B cell (primary cell): ENCODE results near the gene SDK1. TPM values are rescaled to one million over a fixed set of nuclear protein-coding genes. Genes with fewer than 3 reads are reported as not detected.

Experiments
- ATAC-seq: fragments of 200-7000 bp; cut with Tn5 transposase; one replicate; pipeline ENCODE4 v1.10.0; 2021; ENCODE audit warnings: low read depth, mild to moderate bottlenecking, moderate number of reproducible peaks, moderate library complexity
- CTCF ChIA-PET: fragments of 350-600 bp; sonication (Branson Sonifier 250); formaldehyde crosslinking; loops from one replicate; lab custom pipeline; 2021; ENCODE audit warnings: antibody characterized with exemption, inconsistent platforms; lab: Charles Lee
- POLR2A ChIA-PET: fragments of 350-600 bp; sonication (Branson Sonifier 250); formaldehyde crosslinking; loops from one replicate; lab custom pipeline; 2021; ENCODE audit warnings: antibody characterized with exemption; lab: Charles Lee
- DNase-seq: peaks from one replicate; pipeline ENCODE4 v3.0.0; 2013
- H2AFZ ChIP-seq: 2 replicates; pipeline ENCODE4 v1.6.1; 2012; ENCODE audit warnings: mild to moderate bottlenecking, low read depth, low read length; ENCODE audit not compliant: insufficient read depth, poor library complexity, severe bottlenecking
- H3K27ac ChIP-seq, 2 donors: 1 replicate in 1 of 2; 2 replicates in 1 of 2; pipeline ENCODE4 v1.5.1; 2012 to 2013; ENCODE audit warnings: low read length in 2 of 2, mild to moderate bottlenecking in 2 of 2, moderate library complexity in 1 of 2
- H3K27me3 ChIP-seq, 4 experiments: fragments of 200-600 bp in 1 of 4; sonication (generic) in 1 of 4; replicated peaks in 1 of 4; 1 replicate in 2 of 4; 2 replicates in 2 of 4; pipeline versions ENCODE4 v1.6.1 to v1.7.0; 2013 to 2016; ENCODE audit warnings: low read length in 3 of 4, mild to moderate bottlenecking in 2 of 4, mixed read lengths in 1 of 4, moderate library complexity in 1 of 4; ENCODE audit not compliant: insufficient read depth in 4 of 4, control insufficient read depth in 3 of 4; ENCODE audit errors: control extremely low read depth in 1 of 4
- H3K36me3 ChIP-seq, 2 experiments: replicated peaks in 1 of 2; 1 replicate in 1 of 2; 2 replicates in 1 of 2; pipeline versions ENCODE4 v1.6.1 to v1.7.1; 2013; ENCODE audit warnings: low read length in 1 of 2; ENCODE audit not compliant: insufficient read depth in 2 of 2, control insufficient read depth in 1 of 2; ENCODE audit errors: control extremely low read depth in 1 of 2, extremely low read depth in 1 of 2
- H3K4me1 ChIP-seq, 2 donors: fragments of 200-600 bp in 1 of 2; sonication (generic) in 1 of 2; 1 replicate in 1 of 2; 2 replicates in 1 of 2; pipeline versions ENCODE4 v1.5.1 to v1.6.1; 2013 to 2017; ENCODE audit warnings: low read length in 2 of 2; ENCODE audit not compliant: control insufficient read depth in 2 of 2, insufficient read depth in 2 of 2
- H3K4me2 ChIP-seq: replicated peaks from 2 replicates; pipeline ENCODE3; 2012; ENCODE audit warnings: mild to moderate bottlenecking, low read depth, low read length; ENCODE audit not compliant: poor library complexity, severe bottlenecking
- H3K4me3 ChIP-seq, 5 experiments: fragments of 200-600 bp in 1 of 5; sonication (generic) in 1 of 5; 1 replicate in 3 of 5; 2 replicates in 2 of 5; pipeline versions ENCODE4 v1.5.1 to v1.7.0; 2011 to 2016; ENCODE audit warnings: low read length in 4 of 5, mild to moderate bottlenecking in 4 of 5, low read depth in 2 of 5, control low read depth in 1 of 5, moderate library complexity in 1 of 5; ENCODE audit not compliant: insufficient read depth in 1 of 5; ENCODE audit errors: control extremely low read depth in 1 of 5, extremely low read depth in 1 of 5
- H3K79me2 ChIP-seq: fragments of 200-600 bp; sonication (generic); one replicate; pipeline ENCODE4 v1.6.0; 2016; ENCODE audit warnings: low read length; ENCODE audit not compliant: control insufficient read depth, insufficient read depth
- H3K9ac ChIP-seq: fragments of 200-600 bp; sonication (generic); 2 replicates; pipeline ENCODE4 v1.6.1; 2017; ENCODE audit warnings: mild to moderate bottlenecking, low read length, moderate library complexity
- H3K9me3 ChIP-seq, 3 donors: one replicate each; pipeline versions ENCODE4 v1.6.1 to v1.7.1; 2013; ENCODE audit warnings: low read length in 2 of 3; ENCODE audit not compliant: control insufficient read depth in 2 of 3, insufficient read depth in 1 of 3; ENCODE audit errors: control extremely low read depth in 1 of 3
- H4K20me1 ChIP-seq: 2 replicates; pipeline ENCODE4 v1.6.0; 2012; ENCODE audit warnings: mild to moderate bottlenecking, low read length; ENCODE audit not compliant: insufficient read depth, control insufficient read depth, poor library complexity, severe bottlenecking
- H3K27ac Mint-ChIP-seq: one replicate; pipeline ENCODE4 v1.8.0; 2021; ENCODE audit warnings: mixed read lengths
- H3K27me3 Mint-ChIP-seq: one replicate; pipeline ENCODE4 v1.8.0; 2021; ENCODE audit warnings: mixed read lengths
- H3K4me1 Mint-ChIP-seq: one replicate; pipeline ENCODE4 v1.8.0; 2021; ENCODE audit warnings: mixed read lengths
- H3K4me3 Mint-ChIP-seq: one replicate; pipeline ENCODE4 v1.8.0; 2021; ENCODE audit warnings: mixed read lengths
- H3K9me3 Mint-ChIP-seq: one replicate; pipeline ENCODE4 v1.8.0; 2022; ENCODE audit warnings: mixed read lengths; ENCODE audit not compliant: insufficient read depth
- CTCF ChIP-seq: fragments of 200-600 bp; IDR thresholded peaks from one replicate; pipeline ENCODE4 v1.8.0; 2022; ENCODE audit warnings: antibody characterized with exemption, mild to moderate bottlenecking
- EZH2 ChIP-seq: IDR thresholded peaks from 2 replicates; pipeline ENCODE4 v1.6.1; 2012; ENCODE audit warnings: borderline replicate concordance, low read depth, mild to moderate bottlenecking, moderate library complexity, low read length; ENCODE audit not compliant: insufficient read depth, poor library complexity, severe bottlenecking
- WGBS: methylation state at CpG from one replicate; pipeline ENCODE4 v1.1.5; 2013; ENCODE audit warnings: missing lambda C conversion rate; ENCODE audit not compliant: insufficient coverage; 5-methylcytosine and 5-hydroxymethylcytosine counted together
- intact Hi-C: fragments of 100-400 bp; cut with micrococcal nuclease; formaldehyde crosslinking; loops from one replicate; pipeline ENCODE4 v1.10.0; 2022
- polyA plus RNA-seq: library from polyadenylated mRNA; depleted of rRNA; stranded (reverse); fragments of >200 nt; gene quantifications from 2 replicates; pipeline ENCODE4 v1.2.3, GENCODE V29; 2012
- total RNA-seq, 2 donors: library from RNA; stranded (reverse); fragments of 120-200 nt in 1 of 2; gene quantifications; 1 replicate in 1 of 2; 2 replicates in 1 of 2; pipeline versions ENCODE4 v1.2.3 to v1.2.4, GENCODE V29; 2013 to 2022

Gene SDK1
- total and polyA plus RNA-seq, 2 donors (not counting 1 experiment from before 2014, with no cell fraction given): 0.73 to 2.0 TPM

GRCh38 chr7:4244635-4245034 lies 943.6 kb downstream of the SDK1 start:
- Histone ChIP-seq H2AFZ (no peak overlapping the region), H3K79me2 (no peaks in the 10 kb centered on the region), H3K36me3 (no peaks in the 10 kb centered on the region), H3K27ac (no peak overlapping the region), H3K9ac (no peak overlapping the region), H4K20me1 (no peaks in the 10 kb centered on the region), H3K4me1 (no peaks in the 10 kb centered on the region), H3K4me2 (no peak overlapping the region), H3K9me3 (peaks cover 0 to 53% (median 0%) of the 10 kb centered on the region in 3 donors), H3K4me3 (no peak overlapping the region), H3K27me3 (no peaks in the 10 kb centered on the region)
- ATAC-seq (no peak), DNase-seq (no peak)
- intact Hi-C loops: no loop called here
- TF ChIP-seq CTCF (no peak), EZH2 (no peak)
- 83% methylated on average over 5 of the region's 6 CpGs for WGBS
- ChIA-PET POLR2A (no interaction called here), CTCF (no interaction called here)
- Mint-ChIP-seq H3K4me3 (no peak overlapping the region), H3K27me3 (no peaks in the 10 kb centered on the region), H3K4me1 (no peaks in the 10 kb centered on the region), H3K9me3 (peaks cover 13% of the 10 kb centered on the region), H3K27ac (no peak overlapping the region)

- Histone ChIP-seq H2AFZ (no peak overlapping the region), H3K36me3 (no peaks in the 10 kb centered on the region), H3K27me3 (no peaks in the 10 kb centered on the region), H3K4me2 (no peak overlapping the region), H3K9me3 (peaks cover 0 to 54% (median 0%) of the 10 kb centered on the region in 3 donors), H3K27ac (no peak overlapping the region), H3K79me2 (no peaks in the 10 kb centered on the region), H3K4me3 (no peak overlapping the region), H4K20me1 (no peaks in the 10 kb centered on the region), H3K4me1 (no peaks in the 10 kb centered on the region), H3K9ac (no peak overlapping the region)
- H3K4me3 Mint-ChIP-seq: no peak overlapping the region
- H3K9me3 Mint-ChIP-seq: peaks cover 17% of the 10 kb centered on the region
- DNase-seq (no peak), ATAC-seq (no peak)
- ChIA-PET CTCF (no interaction called here), POLR2A (no interaction called here)
- TF ChIP-seq EZH2 (no peak), CTCF (no peak)
- no peaks in the 10 kb centered on the region for H3K4me1 Mint-ChIP-seq
- intact Hi-C loops: no loop called here
- WGBS: 95% methylated on average over 17 of the region's 19 CpGs
- no peaks in the 10 kb centered on the region for H3K27me3 Mint-ChIP-seq
- H3K27ac Mint-ChIP-seq: no peak overlapping the region
Observed at GRCh38 chr7:4245135-4245865, 944.2 kb downstream of the SDK1 start.
